Measurements from ENCODE around the gene GPR55.

- TF ChIP-seq, protein P1, sequence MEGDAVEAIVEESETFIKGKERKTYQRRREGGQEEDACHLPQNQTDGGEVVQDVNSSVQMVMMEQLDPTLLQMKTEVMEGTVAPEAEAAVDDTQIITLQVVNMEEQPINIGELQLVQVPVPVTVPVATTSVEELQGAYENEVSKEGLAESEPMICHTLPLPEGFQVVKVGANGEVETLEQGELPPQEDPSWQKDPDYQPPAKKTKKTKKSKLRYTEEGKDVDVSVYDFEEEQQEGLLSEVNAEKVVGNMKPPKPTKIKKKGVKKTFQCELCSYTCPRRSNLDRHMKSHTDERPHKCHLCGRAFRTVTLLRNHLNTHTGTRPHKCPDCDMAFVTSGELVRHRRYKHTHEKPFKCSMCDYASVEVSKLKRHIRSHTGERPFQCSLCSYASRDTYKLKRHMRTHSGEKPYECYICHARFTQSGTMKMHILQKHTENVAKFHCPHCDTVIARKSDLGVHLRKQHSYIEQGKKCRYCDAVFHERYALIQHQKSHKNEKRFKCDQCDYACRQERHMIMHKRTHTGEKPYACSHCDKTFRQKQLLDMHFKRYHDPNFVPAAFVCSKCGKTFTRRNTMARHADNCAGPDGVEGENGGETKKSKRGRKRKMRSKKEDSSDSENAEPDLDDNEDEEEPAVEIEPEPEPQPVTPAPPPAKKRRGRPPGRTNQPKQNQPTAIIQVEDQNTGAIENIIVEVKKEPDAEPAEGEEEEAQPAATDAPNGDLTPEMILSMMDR (IDR thresholded peaks at IDR 0.05; ENCODE audit: low read length): no peak
- no peak for TF ChIP-seq EZH2 (IDR thresholded peaks at IDR 0.05; ENCODE audit: borderline replicate concordance, low read length)
These were observed 43.2 kb downstream of the GPR55 start for GRCh38 chr2:230881840-230882239.
